ENCODE results near the gene ATP8B4.

The ATP8B4 gene

DNA sequence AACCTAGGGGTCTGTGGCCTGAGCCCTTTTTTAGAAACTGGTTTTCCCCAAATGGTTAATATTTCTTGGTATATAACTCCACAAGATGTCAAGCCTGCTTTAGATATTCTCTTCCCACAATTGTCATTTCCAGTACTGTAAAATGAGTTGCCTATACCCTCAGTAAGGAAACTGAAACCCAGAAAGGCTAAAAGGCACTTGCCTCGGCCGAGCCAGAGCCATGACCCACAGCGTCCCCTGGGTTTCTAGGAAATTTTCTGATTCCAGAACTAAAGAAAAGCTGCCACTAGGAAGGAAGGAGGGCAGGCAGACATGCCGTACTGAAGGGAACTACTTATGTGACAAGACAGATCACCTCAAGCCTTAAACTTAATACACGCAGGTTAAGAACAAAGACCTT lies 59.1 kb downstream of the ATP8B4 start:
- no peak for DNase-seq (ENCODE audit: low read depth in 2 of 2)

DNA sequence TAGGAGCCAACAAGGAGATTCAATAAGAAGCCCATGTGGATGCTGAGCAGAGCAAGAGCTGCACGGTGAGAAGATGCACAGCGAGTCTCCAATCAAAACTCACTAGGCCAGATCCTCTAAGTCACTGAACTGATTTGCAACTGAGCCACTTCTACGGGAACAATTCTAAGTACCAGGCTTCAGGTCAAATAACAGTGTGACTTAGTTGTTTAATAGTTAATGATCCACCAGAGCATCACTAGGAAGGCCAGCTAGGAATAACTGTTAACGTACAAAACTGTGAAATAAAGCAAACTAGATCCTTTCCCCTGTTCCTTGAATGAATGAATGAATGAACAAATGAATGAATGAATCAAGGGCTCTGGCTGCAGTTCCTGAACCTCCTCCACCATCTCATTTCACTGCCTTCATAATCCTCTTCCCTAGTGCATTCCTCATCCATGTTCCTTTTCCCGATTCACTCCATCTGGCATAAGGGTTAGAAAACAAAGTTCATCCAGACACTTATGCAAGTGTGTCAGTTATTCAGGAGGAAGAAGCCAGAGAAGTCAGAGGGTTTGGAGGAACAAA lies 59.7 kb downstream of the ATP8B4 start:
- DNase-seq (ENCODE audit: low read depth in 2 of 2), result no peak

DNA sequence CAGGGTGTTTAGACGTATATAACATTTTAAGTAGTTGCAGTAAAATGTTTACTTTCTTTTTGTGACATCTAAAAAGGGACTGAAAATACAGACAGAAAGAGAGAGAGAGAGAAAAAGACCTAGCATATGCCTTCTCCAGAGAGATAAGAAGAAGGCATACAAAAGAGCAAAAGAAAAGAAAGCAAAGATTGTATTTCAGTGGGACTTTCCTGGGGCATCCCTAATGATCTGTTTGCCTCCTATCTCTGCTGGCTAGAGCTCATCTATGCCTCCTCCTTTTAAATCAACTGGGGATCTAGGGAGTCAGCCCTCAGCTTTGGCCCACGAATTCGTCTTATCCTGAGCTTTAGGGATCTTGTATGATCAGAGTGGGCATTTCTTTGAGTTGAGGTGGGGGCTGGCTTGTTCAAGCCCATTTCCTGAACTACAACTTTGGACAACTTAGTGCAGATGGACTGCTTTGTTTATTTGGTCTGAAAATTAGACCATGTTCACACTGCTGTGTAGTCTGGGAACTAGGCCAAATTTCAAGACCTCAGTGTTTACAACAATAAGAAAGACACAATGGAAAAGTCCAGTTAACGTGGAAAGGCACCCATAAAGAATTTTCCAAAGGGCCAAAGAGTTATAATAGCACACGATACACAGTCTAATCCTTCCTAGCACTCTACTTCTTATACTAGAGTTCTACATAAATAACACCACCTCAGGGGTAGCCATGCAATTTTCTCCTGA lies 61.0 kb downstream of the ATP8B4 start:
- no peak for DNase-seq (ENCODE audit: low read depth in 2 of 2)

DNA sequence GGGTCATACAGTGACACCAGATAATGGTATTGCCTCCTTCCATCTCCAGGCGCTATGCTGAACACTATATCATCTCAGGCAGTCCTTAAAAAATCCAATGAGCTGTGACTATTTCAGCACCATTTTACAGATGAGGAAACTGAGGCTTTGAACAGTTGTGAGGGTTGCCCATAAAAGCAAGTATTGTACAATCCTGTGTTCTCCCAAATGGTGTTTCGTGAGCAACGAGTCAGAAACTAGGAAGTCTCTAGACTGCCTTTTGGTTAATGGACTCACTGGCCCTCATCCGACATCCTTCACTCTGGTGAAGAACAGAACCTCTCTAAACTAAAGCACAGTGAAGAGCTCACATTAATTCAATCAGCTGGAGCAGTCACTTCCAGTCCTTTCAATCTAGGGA lies 61.8 kb downstream of the ATP8B4 start:
- no peak for DNase-seq (ENCODE audit: low read depth in 2 of 2)

DNA sequence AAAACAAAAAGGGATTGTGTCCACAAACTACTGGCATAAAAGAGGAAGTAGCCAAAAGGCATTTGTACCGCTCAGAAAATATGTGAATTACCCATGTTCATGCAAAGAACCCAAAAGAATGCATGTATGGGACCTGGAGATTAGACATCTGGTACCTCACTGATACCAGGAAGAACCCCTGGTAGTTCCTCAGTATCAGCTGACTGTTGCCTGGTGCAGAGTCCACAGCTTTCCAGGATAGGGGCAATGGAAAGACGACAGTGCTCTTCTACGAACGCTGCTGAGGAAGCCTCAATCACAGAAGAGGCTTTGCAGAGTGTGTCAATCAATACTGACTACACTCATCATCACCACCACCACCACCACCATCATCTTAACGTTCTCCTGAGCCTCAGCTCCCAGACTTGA lies 63.3 kb downstream of the ATP8B4 start:
- DNase-seq (ENCODE audit: low read depth in 2 of 2), result no peak

DNA sequence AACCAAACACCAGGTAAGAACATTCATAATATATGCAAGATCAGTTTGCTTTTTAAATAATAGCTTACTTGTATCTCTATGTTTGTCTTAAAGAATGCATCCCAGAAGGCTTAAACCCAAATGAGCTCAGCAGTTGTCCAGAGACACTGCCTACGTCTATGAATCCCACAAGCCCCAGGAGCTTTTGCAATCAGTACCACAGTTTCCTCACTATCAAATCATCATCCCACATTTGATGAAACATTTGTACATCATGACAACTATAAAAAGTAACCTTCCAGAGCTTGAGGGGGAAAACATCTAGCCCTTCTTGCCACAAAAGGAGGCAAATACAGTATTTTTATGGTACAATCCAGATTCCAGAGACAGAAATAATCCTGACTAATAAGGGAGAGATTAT lies 63.7 kb downstream of the ATP8B4 start:
- DNase-seq (ENCODE audit: low read depth in 2 of 2), result no peak

DNA sequence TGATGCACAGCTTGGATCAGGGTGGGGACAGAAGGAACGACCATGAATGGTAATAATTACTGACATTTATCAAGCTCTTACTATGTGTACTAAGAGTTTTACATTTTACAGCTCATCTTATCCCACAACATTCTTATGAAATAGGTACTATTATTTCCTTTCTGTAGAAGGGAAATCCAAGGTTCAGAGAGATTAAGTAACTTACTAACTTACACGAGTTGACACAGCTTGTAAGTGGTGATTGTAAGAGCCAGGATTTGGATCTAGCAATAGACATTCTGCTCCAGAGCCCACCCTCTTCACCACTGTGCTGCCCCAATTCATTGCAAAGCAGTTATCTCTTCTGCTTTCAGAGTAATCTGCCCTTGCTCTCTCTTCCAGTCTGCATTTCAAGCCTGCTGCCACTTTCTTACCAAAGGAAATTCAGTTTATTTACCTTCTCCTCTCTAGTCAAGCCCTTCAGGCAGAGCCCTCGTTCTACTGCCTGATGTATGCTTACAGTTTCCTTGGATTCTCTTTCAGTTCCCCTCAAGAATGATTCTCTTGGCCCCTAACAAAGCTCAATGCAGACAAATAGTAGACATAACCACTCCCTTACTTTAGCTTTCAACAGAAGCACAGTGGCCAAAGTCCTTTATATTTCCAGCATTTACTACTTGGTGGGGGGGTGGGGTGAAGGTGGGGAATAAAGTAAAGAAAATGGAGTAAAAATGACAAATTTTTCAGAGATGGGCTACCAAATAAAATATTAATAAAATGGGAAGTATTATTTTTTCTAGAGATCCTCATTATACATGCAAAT lies 65.8 kb downstream of the ATP8B4 start:
- DNase-seq (ENCODE audit: low read depth in 2 of 2), result no peak

DNA sequence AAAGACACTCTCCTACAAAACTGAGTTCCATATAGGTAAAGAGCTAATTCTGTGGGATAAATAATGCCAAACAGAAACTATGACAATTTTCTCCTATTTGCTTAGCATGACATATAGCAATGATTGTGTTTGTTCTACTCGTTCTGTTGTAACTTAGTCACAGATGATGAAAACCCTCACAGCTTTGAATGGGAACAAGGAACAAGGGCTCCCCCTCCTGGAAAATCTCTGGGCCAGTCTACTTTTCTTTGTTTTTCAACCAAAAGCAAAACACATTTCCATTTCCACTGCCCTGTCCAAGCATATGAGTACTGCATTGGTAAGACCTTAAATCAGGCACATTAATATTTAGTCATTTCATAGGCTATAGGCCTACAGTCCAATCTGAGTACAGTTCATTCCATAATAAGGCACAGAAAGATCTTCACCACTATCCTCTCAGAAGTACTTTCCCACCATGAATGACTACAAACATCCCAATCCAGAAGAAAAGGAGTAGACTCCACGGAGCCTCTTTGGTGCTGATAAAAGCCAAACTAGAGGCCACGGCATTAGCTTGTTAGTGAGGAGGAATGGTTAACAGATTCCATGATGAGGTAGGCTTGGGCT lies 67.1 kb downstream of the ATP8B4 start:
- DNase-seq (ENCODE audit: low read depth in 2 of 2), result no peak

DNA sequence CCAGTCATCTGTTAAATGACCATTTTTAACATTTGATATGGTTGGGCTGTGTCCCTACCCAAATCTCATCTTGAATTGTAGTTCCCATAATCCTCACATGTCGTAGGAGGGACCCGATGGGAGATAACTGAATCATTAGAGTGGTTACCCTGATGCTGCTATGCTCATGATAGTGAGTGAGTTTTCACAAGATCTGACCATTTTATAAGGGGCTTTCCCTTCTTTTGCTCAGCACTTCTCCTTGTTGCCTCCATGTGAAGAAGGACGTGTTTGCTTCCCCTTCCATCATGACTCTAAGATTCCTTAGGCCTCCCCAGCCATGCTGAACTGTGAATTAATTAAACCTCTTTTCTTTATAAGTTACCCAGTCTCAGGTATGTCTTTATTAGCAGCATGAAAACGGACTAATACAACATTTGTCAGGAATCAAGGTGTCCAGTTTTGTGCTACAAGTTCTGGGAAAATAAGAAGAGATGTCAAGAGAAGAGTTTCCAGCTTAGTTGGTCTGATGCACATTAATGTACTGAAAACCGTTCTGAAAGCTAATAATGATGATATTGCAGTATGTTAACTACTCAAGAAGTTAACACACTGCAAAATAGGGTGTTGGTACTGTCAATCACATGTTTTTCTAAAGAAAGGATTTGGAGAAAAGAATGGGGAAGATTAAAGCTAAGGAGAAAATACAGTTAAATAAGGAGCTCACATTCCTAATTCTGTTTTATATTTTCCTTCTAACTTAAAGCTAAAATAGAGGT lies 67.9 kb downstream of the ATP8B4 start:
- no peak for DNase-seq (ENCODE audit: low read depth in 2 of 2)

DNA sequence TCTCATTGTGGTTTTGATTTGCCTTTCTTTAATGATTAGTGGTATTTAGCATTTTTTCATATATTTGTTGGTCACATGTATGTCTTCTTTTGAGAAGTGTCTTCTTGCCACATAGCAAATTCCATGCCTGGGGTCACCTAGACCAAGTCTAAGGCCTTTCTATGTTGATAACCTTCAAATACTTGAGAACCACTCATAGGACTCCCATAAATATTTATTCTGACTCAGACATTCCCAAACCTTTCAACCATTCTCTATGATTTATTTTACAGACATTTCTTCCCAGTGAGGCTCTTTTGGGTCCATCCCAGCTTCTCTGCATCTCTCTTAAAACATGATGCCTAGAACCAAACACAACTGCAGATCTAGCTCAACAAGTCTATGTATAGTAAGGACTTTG lies 69.2 kb downstream of the ATP8B4 start:
- DNase-seq (ENCODE audit: low read depth in 2 of 2), result no peak

DNA sequence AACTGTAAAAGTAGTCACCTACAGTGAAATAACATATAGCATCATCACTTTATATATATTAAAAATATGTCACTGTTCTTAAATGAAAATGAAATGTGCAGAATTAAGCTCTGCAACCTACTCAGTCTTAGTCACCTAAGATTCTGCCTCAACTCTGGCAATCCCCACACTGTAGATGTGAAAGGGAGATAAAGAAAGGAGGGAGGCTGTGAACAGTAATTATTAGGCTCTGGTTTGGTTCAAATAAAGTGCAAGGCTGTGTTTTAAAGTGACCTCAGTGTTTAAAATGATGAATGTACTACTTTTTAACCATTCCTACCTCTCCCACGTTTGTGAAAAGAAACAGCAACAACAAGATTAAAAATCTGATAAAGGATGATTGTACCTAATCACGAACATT lies 72.2 kb downstream of the ATP8B4 start:
- no peak for DNase-seq (ENCODE audit: low read depth in 2 of 2)

DNA sequence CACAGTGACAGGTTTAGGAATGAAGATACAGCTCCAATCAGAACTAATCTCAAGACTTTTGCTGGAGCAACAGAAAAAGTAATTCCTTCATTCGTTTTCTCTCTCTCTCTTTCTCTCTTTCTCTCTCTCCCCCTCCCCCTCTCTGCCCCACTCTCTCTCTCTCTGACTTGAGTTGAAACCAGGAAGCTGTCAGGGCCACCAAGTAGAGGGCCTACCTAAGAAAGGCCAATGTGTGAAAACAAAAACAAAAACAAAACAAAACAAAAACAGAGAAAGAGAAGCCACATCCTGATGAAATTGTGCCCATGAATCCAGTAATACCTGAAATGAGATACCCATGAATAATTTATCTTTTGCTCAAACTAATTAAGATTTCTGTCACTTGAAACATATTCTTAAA lies 72.9 kb downstream of the ATP8B4 start:
- no peak for DNase-seq (ENCODE audit: low read depth in 2 of 2)

DNA sequence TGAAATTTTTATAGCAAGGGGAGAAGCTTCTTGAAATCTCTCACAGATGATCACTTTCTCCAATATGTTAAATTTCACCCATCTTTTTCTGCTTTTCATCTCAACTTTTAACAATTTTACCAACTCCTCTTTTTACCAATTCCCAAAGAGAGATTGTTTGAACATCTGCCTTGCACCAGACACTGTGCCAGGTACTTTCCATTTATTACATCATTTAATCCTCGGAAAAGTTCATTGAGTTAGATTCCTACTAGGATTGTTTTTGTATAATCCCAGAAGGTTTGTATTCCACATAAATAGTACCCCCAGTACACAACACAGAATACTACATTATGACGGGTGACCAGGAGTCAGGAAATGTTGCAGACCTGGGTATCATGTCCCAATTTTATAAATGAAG lies 74.1 kb downstream of the ATP8B4 start:
- no peak for DNase-seq (ENCODE audit: low read depth in 2 of 2)

DNA sequence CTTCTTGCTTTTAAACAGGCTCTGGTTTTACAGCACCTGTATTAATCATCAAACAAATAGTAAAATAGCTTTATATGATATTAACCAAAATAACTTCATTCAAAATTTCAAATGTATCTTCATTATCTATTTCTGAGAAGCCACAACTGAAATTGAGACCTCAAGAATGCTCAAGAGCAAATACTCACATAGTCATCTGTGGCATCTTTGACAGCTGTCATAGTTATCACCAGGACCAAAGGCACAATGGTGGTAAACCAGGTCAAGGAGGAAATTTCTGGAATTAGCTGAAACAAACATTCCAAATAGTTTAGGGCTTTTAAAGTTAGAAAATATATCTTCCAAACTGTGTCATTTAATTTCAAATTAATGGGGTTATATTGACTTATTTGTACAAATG lies 74.6 kb downstream of the ATP8B4 start:
- DNase-seq (ENCODE audit: low read depth in 2 of 2), result no peak

DNA sequence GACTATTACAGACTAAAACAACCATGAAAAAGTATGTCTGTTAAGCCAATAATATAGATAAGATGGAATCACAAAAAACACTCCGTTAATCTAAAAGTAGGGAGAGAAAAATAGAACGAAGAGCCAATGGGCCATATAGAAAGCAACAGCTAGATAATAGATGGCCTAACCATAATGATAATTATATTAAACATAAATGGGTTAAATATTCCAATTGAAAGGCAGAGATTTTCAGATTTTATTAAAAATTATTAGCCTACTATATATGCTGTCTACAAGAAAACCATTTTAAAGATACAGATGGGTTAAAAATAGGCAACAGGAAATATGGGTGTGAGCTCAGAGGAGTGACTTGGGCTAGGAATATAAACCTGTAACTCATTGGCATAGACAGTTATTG lies 76.3 kb downstream of the ATP8B4 start:
- DNase-seq (ENCODE audit: low read depth in 2 of 2), result no peak

DNA sequence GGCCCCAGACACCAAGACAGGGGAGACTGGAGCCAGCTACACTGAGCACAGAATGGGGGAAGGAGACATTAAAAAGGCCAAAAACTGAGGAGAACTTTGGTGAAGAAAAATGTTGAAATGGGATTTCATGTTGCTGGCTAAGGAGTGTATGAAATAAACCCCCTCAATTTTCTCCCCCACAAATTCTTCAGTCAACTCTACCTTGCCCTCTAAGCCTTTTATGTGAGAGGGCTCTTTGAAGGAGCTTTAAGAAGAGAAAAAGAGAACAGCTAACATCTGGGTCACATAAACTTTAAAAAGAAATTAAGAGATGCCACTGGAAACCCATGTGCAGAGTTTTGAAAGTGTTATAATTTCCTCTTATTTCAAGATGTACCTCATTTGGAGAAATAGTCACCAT lies 88.6 kb downstream of the ATP8B4 start:
- no peak for DNase-seq (ENCODE audit: low read depth in 2 of 2)

DNA sequence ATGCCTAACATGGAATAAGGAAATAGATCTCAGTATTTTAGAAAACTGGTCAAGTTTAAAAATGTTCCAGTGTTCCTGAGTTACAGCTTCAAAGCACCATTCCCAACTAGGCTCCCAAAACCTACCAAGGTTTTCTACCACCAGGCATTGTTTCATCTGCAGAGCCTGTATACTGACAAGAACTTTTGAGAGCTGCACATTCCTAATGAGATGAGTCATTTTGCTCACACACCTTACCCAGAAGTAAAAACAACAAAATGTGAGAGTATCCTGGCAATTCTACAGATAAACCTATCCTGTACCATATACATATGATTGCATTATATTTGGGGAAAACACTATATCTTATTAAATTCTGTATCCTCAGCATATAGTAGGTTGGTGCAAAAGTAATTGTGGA lies 90.7 kb downstream of the ATP8B4 start:
- DNase-seq (ENCODE audit: low read depth in 2 of 2), result no peak

DNA sequence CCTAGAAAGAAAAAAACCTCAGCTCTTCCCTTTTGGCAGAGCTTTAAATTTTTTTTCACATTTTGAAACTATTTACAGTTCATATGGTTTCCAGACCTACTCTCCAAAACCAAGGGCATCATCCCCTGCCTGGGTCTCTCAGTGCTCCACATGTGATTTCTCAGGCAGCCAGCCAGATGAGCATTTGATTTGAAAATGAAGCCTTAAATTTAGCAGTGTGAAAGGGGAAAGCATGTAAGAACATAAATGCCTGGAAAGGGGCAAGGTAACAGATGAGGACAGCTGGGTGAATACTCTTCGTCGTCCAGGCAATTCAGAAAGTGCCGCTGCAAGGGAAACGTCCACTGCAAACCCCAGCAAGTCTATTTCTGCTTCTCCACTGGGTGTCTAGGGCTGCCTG lies 94.8 kb downstream of the ATP8B4 start:
- no peak for DNase-seq (ENCODE audit: low read depth in 2 of 2)

DNA sequence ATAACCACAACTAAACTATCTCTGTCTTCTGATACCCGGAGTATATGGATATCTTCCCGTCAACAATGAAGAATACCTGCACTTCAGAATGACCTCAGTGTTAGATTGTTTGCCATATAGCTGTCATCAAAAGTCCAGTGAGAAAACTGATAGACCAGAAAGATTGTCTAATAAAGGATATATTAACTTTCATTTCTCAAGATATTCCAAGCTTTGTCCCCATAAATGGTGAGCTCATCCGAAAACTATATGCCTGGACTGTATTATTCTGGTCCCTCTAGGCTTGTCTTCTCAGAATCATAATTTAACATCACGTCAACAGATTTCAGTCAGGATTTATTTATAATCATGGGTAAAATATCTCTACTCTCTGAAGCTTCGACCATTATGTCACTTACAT lies 100.5 kb downstream of the ATP8B4 start:
- DNase-seq (ENCODE audit: low read depth in 2 of 2), result no peak

DNA sequence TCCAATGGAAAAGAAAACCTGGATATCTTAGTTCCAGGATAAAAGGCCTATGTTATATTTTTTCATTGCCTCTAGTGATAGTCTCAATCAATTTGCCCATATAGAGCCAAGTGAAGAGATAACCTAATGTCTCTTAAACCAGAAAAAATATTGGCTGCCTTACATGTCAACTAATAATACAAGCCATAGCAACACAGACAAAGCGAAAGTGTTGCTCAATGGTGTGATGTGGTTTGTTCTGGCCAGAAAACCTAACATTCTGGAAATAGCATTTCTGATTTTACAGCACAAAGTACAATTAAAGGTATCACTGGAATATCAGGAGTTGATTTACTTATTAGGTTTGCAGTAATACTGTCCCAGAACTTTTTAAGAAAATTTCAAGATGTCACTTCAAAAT lies 101.5 kb downstream of the ATP8B4 start:
- no peak for DNase-seq (ENCODE audit: low read depth in 2 of 2)

DNA sequence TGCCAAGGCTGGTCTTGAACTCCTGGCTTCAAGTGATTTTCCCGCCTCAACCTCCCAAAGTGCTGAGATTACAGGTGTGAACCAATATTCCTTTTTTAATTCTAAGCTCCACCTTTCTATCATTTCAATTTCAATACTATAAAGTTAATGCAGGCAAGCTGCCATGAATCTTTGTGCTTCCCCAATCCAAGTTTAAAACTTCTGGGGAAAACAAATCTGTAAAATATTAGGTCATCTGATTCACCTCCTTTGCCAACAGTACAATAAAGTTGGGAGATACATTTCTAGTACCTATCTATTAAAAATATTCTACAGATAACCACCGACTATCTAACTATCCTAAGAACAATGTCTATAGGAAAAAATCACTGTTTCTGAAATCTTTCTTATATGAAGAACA lies 102.1 kb downstream of the ATP8B4 start:
- no peak for DNase-seq (ENCODE audit: low read depth in 2 of 2)

DNA sequence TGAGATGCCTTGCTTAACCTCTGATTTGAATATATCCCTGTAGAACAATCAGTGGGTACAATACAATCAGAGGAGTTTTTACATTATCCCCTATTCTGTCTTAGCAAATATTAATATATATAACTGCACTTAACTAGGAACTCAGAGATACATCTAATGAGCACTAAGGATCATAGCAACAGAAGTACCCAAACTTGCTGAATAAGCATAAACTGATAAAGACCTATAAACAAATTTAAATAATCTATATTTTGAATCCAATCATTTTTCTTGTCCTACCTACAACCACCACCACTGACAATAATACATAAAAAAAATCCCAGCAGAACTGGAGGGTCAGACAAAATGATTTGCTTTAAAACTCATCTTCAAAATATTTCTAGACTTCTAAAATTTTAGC lies 106.2 kb downstream of the ATP8B4 start:
- no peak for DNase-seq (ENCODE audit: low read depth in 2 of 2)
